ENCODE results near the gene SLIT2.

- TF ChIP-seq, protein P1, sequence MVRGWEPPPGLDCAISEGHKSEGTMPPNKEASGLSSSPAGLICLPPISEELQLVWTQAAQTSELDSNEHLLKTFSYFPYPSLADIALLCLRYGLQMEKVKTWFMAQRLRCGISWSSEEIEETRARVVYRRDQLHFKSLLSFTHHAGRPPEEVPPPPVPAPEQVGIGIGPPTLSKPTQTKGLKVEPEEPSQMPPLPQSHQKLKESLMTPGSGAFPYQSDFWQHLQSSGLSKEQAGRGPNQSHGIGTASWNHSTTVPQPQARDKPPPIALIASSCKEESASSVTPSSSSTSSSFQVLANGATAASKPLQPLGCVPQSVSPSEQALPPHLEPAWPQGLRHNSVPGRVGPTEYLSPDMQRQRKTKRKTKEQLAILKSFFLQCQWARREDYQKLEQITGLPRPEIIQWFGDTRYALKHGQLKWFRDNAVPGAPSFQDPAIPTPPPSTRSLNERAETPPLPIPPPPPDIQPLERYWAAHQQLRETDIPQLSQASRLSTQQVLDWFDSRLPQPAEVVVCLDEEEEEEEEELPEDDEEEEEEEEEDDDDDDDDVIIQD (CRISPR knock-in tag; IDR thresholded peaks at IDR 0.05; ENCODE audit: low read depth), result no peak
- TF ChIP-seq DR1 (CRISPR knock-in tag; IDR thresholded peaks at IDR 0.05) (no peak), JUN (CRISPR knock-in tag; IDR thresholded peaks at IDR 0.05) (no peak), FOXK2 (IDR thresholded peaks at IDR 0.05) (no peak), CTCF (CRISPR knock-in tag; IDR thresholded peaks at IDR 0.05) (no peak), CBX2 (IDR thresholded peaks at IDR 0.05; ENCODE audit: low read depth, low read length) (no peak), CBX2 (CRISPR knock-in tag; IDR thresholded peaks at IDR 0.05; ENCODE audit: low read depth) (no peak), SP1 (IDR thresholded peaks at IDR 0.05) (no peak), SP1 (CRISPR knock-in tag; IDR thresholded peaks at IDR 0.05) (no peak), ZNF256 (CRISPR knock-in tag; conservative IDR thresholded peaks at IDR 0.05) (no peak), PHF21A (CRISPR knock-in tag; IDR thresholded peaks at IDR 0.05) (no peak), RXRA (CRISPR knock-in tag; IDR thresholded peaks at IDR 0.05) (no peak), SIN3A (IDR thresholded peaks at IDR 0.05; ENCODE audit: borderline replicate concordance, low read depth, low read length) (no peak)
- TF ChIP-seq, protein P2, sequence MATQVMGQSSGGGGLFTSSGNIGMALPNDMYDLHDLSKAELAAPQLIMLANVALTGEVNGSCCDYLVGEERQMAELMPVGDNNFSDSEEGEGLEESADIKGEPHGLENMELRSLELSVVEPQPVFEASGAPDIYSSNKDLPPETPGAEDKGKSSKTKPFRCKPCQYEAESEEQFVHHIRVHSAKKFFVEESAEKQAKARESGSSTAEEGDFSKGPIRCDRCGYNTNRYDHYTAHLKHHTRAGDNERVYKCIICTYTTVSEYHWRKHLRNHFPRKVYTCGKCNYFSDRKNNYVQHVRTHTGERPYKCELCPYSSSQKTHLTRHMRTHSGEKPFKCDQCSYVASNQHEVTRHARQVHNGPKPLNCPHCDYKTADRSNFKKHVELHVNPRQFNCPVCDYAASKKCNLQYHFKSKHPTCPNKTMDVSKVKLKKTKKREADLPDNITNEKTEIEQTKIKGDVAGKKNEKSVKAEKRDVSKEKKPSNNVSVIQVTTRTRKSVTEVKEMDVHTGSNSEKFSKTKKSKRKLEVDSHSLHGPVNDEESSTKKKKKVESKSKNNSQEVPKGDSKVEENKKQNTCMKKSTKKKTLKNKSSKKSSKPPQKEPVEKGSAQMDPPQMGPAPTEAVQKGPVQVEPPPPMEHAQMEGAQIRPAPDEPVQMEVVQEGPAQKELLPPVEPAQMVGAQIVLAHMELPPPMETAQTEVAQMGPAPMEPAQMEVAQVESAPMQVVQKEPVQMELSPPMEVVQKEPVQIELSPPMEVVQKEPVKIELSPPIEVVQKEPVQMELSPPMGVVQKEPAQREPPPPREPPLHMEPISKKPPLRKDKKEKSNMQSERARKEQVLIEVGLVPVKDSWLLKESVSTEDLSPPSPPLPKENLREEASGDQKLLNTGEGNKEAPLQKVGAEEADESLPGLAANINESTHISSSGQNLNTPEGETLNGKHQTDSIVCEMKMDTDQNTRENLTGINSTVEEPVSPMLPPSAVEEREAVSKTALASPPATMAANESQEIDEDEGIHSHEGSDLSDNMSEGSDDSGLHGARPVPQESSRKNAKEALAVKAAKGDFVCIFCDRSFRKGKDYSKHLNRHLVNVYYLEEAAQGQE (IDR thresholded peaks at IDR 0.05; ENCODE audit: borderline replicate concordance in 1 of 2, low read depth in 1 of 2, low read length in 2 of 2), result no peak
- TF ChIP-seq, protein P3, sequence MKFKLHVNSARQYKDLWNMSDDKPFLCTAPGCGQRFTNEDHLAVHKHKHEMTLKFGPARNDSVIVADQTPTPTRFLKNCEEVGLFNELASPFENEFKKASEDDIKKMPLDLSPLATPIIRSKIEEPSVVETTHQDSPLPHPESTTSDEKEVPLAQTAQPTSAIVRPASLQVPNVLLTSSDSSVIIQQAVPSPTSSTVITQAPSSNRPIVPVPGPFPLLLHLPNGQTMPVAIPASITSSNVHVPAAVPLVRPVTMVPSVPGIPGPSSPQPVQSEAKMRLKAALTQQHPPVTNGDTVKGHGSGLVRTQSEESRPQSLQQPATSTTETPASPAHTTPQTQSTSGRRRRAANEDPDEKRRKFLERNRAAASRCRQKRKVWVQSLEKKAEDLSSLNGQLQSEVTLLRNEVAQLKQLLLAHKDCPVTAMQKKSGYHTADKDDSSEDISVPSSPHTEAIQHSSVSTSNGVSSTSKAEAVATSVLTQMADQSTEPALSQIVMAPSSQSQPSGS (CRISPR knock-in tag; IDR thresholded peaks at IDR 0.05), result no peak
Observed at GRCh38 chr4:20297783-20298182, 46.1 kb downstream of the SLIT2 start.

Measured in HepG2 (cell line).